Left ventricle myocardium inferior (tissue), 1 donor: Measurements from ENCODE around the gene PCNT. TPM values are rescaled to one million over a fixed set of nuclear protein-coding genes. Genes with fewer than 3 reads are reported as not detected.

Source experiments
- DNase-seq: peaks from one replicate; pipeline ENCODE4 v3.0.0-alpha.2; 2020
- H3K27ac ChIP-seq: fragments of 200-600 bp; replicated peaks from 2 replicates; pipeline ENCODE4 v1.8.0; 2021
- H3K27me3 ChIP-seq: fragments of 200-600 bp; 2 replicates; pipeline ENCODE4 v1.8.0; 2021; ENCODE audit warnings: low read depth
- H3K36me3 ChIP-seq: fragments of 200-600 bp; 2 replicates; pipeline ENCODE4 v1.8.0; 2021
- H3K4me1 ChIP-seq: fragments of 200-600 bp; 2 replicates; pipeline ENCODE4 v1.8.0; 2021
- H3K4me3 ChIP-seq: fragments of 200-600 bp; 2 replicates; pipeline ENCODE4 v1.8.0; 2021; ENCODE audit warnings: mild to moderate bottlenecking, moderate library complexity
- H3K9me3 ChIP-seq: fragments of 200-600 bp; replicated peaks from 2 replicates; pipeline ENCODE4 v1.8.0; 2021
- CTCF ChIP-seq: fragments of 200-600 bp; IDR thresholded peaks from 2 replicates; pipeline ENCODE4 v1.8.0; 2021; ENCODE audit warnings: antibody characterized with exemption, mild to moderate bottlenecking, borderline replicate concordance
- intact Hi-C: fragments of 100-400 bp; cut with micrococcal nuclease; formaldehyde crosslinking; loops from one replicate; pipeline ENCODE4 v1.11.0; 2022
- total RNA-seq: library from RNA; stranded (reverse); fragmentation: NEBNext Ultra II Directional; extraction: Animal tissue kit (Norgen Biotek cat#: 25700); gene quantifications from one replicate; pipeline ENCODE4 v1.2.1, GENCODE V29; 2021
- donor health status: DM: no; HTN: yes; CAD: no; lungs with severe emphysema.

Gene PCNT
- total RNA-seq, 1 donor from 2014 or later: 36.3 TPM

DNA sequence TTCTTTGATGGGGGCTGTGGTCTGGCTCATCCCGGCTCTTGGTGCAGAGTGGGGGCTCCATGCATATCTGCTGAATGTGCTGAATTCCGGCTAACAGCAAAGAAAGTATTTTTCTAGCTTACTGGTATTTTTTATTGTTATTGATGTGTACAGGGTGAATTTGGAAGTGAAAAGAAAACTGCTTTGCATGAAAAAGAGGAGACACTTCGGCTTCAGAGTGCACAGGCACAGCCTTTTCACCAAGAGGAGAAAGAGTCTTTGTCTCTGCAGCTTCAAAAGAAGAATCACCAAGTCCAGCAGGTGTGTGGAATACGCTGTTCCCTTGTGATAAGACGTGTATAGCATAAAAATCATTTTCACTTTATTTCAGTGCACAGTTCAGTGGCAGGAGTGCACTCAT, 57.6 kb downstream of the PCNT start:
- no peak overlapping the region for H3K27ac ChIP-seq

DNA sequence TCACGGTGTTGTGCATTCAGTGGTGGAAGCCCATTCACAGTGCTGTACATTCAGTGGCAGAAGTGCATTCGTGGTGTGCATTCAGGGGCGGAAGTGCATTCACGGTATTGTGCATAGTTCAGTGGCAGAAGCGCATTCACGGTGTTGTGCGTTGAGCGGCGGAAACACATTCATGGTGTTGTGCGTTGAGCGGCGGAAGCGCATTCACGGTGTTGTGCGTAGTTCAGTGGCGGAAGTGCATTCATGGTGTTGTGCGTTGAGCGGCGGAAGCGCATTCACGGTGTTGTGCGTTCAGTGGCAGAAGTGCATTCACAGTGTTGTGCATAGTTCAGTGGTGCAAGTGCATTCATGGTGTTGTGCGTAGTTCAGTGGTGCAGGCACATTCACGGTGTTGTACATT, 60.6 kb downstream of the PCNT start:
- H3K4me1 ChIP-seq: no peaks in the 10 kb centered on the region
- H3K4me3 ChIP-seq: no peak overlapping the region
- no peak for DNase-seq
- H3K9me3 ChIP-seq: no peaks in the 10 kb centered on the region
- no peaks in the 10 kb centered on the region for H3K27me3 ChIP-seq
- intact Hi-C loops: no loop called here
- TF ChIP-seq CTCF: no peak
- peaks cover 70% of the 10 kb centered on the region for H3K36me3 ChIP-seq
- H3K27ac ChIP-seq: no peak overlapping the region

More for the DNA sequence above, 57.6 kb downstream of the PCNT start:
- TF ChIP-seq CTCF: no peak
- Histone ChIP-seq H3K9me3 (no peaks in the 10 kb centered on the region), H3K27me3 (no peaks in the 10 kb centered on the region), H3K36me3 (peaks cover 59% of the 10 kb centered on the region), H3K4me1 (peaks cover 6% of the 10 kb centered on the region), H3K4me3 (no peak overlapping the region)
- no peak for DNase-seq
- intact Hi-C loops: no loop called here

- DNase-seq: no peak
- Histone ChIP-seq H3K27me3 (no peaks in the 10 kb centered on the region), H3K36me3 (peaks cover 81% of the 10 kb centered on the region), H3K4me3 (no peak overlapping the region), H3K27ac (no peak overlapping the region), H3K4me1 (no peaks in the 10 kb centered on the region), H3K9me3 (no peaks in the 10 kb centered on the region)
- TF ChIP-seq CTCF: no peak
- intact Hi-C loops: no loop called here
Observed at GRCh38 chr21:46385846-46386733, 62.1 kb downstream of the PCNT start.

DNA sequence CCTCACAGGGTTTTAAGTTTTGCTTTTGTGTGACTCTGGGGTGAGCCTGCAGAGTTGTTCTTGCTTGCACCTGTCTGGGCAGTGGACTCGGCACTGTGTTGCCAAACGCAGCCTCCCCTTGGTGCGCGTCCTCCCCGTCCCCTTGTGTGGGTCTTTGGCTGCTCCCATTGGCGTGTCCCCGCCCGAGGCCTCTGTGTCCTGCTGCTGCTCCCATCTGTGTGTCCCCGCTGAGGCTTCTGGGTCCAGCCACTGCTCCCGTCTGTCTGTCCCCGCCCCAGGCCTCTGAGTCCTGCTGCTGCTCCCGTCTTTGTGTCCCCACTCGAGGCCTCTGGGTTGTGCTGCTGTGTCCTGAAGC, 62.8 kb downstream of the PCNT start:
- intact Hi-C loops: no loop called here
- DNase-seq: no peak
- Histone ChIP-seq H3K27ac (no peak overlapping the region), H3K27me3 (no peaks in the 10 kb centered on the region), H3K9me3 (no peaks in the 10 kb centered on the region), H3K4me3 (no peak overlapping the region), H3K36me3 (peaks cover 85% of the 10 kb centered on the region), H3K4me1 (no peaks in the 10 kb centered on the region)
- TF ChIP-seq CTCF: no peak

GRCh38 chr21:46388206-46388880, 64.4 kb downstream of the PCNT start:
- DNase-seq: no peak
- Histone ChIP-seq H3K4me3 (no peak overlapping the region), H3K4me1 (peaks cover 4% of the 10 kb centered on the region), H3K27me3 (no peaks in the 10 kb centered on the region), H3K9me3 (no peaks in the 10 kb centered on the region), H3K36me3 (peaks cover 88% of the 10 kb centered on the region), H3K27ac (no peak overlapping the region)
- TF ChIP-seq CTCF: no peak
- intact Hi-C loops: no loop called here
